Measurements from ENCODE around the gene NCDN.

The NCDN gene

GRCh38 chr1:35530168-35530567 is 27.4 kb upstream of the NCDN start:
- DNase-seq (ENCODE audit: low read depth in 2 of 2) = no peak
- no peak for TF ChIP-seq CTCF (IDR thresholded peaks at IDR 0.05; ENCODE audit: low read depth, low read length)
- no peak overlapping the region for H3K4me3 ChIP-seq (replicated peaks in 1 of 2; ENCODE audit: low read depth in 2 of 2, low read length in 2 of 2)

DNA sequence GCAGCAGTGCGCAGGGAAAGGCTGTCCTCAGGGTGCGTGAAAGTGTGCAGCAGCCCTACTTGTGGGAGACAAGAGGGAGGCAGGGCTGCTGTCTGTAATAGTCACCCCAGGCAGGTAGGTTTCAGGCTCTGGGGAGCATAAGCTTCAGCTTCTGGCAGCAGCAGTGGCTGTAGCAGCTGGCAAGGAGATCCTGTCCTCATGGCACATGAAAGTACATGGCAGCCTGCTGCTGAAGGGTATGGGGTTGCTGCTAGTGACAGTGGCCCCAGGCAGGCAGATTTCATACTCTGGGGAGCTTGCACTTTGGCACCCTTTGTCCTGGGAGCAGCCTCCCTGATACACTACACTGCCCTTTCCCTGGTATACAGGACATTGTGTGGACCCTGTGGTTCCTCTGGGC is 26.7 kb upstream of the NCDN start:
- no peak for TF ChIP-seq CTCF (IDR thresholded peaks at IDR 0.05; ENCODE audit: low read depth, low read length)
- H3K4me3 ChIP-seq (replicated peaks in 1 of 2; ENCODE audit: low read depth in 2 of 2, low read length in 2 of 2) = no peak overlapping the region
- DNase-seq (ENCODE audit: low read depth in 2 of 2) = no peak

DNA sequence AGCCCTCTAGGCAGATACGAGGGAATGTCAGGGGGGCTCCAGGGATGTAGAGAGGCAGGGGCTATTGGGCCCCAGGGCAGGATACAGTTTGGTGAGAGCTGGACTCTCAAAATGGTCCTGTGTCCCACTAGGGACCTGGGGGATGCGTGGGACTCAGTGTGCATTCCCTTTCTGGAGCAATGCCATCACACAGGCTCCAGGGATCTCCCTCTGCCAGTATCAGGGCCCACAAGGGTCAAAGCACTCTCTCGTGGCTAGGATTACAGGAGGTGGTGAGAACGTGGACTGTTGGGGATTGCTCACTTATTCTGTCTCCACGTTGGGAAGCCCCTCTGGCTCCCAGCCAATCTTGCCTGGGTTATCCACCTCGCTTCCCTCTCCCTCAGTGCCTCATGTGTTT is 26.2 kb upstream of the NCDN start:
- H3K4me3 ChIP-seq (replicated peaks in 1 of 2; ENCODE audit: low read depth in 2 of 2, low read length in 2 of 2) = no peak overlapping the region
- no peak for TF ChIP-seq CTCF (IDR thresholded peaks at IDR 0.05; ENCODE audit: low read depth, low read length)
- DNase-seq (ENCODE audit: low read depth in 2 of 2) = no peak

DNA sequence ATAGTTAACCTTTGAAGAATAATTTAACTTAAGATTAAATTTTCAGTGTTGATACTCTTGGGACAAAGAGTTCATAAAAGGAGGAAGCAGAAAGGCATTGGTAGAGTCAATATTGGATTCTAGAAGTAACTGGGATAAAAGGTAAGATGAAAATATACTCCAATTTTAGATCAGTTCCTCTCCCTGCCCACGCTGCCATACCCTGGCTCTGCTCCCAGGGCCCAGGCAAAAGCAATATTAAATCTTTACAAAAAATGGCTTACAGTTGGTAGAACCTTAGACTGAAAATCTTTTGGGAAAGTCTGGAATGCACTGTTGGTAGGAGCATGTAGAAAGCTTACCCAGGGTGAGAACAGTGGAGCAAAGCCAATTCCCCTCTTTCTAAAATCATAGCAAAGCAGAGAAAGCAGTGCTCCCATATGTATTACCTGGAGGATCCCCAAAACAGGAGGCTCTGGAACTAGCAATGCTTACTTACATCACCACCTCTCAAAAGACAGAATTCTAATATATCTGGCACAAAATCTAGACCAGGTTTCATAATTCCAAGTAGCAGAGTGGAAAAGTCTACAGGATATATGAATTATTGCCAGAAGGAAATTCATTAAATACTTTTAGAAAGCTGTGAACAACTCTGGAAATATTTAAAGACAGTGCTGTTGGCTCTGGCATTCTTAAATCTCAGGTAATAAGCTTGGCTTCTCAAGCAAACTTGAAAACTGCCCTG is 24.9 kb upstream of the NCDN start:
- H3K4me3 ChIP-seq (replicated peaks in 1 of 2; ENCODE audit: low read depth in 2 of 2, low read length in 2 of 2) = no peak overlapping the region
- TF ChIP-seq CTCF (IDR thresholded peaks at IDR 0.05; ENCODE audit: low read depth, low read length) = no peak
- peak; percentile 15 to 43 for DNase-seq (ENCODE audit: low read depth in 2 of 2)

GRCh38 chr1:35533586-35533985 is 24.0 kb upstream of the NCDN start:
- TF ChIP-seq CTCF (IDR thresholded peaks at IDR 0.05; ENCODE audit: low read depth, low read length) = no peak

DNA sequence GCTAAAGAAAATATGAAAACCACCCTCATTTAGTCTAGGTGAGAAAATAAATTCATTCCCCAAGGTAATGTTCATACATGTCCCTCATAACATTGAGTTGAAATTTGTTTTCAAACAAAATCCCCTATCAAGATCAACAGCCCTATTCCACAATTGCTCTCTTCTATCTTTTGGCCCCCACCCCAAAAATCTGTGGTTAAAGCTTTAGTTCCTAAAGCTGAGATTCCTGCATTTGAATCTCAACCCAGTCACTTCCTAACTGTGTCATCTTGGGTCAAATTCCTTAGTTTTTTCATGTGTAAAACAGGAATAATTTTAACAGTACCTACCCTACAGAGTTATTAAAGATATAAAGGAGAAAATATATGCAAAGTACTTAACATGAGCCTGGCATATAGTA is 22.4 kb upstream of the NCDN start:
- DNase-seq (ENCODE audit: low read depth in 2 of 2) = no peak
- no peak overlapping the region for H3K4me3 ChIP-seq (replicated peaks in 1 of 2; ENCODE audit: low read depth in 2 of 2, low read length in 2 of 2)
- TF ChIP-seq CTCF (IDR thresholded peaks at IDR 0.05; ENCODE audit: low read depth, low read length) = no peak

More at GRCh38 chr1:35533586-35533985, 24.0 kb upstream of the NCDN start:
- H3K4me3 ChIP-seq (replicated peaks in 1 of 2; ENCODE audit: low read depth in 2 of 2, low read length in 2 of 2) = no peak overlapping the region
- no peak for DNase-seq (ENCODE audit: low read depth in 2 of 2)
